GM23338 (cell line): ENCODE results near the gene ZNF337. TPM values are rescaled to one million over a fixed set of nuclear protein-coding genes. Genes with fewer than 3 reads are reported as not detected.

Experiments used
- ATAC-seq: fragments of 200-7000 bp; cut with Tn5 transposase; 3 replicates; pipeline ENCODE4 v1.9.1; 2020
- DNase-seq: peaks from one replicate; pipeline ENCODE4 v3.0.0-alpha.2; 2015; ENCODE audit warnings: low spot score
- H2AFZ ChIP-seq: fragments of 200-600 bp; sonication (generic); 2 replicates; pipeline ENCODE4 v1.8.0; 2016; ENCODE audit warnings: antibody characterized with exemption, mild to moderate bottlenecking, moderate library complexity
- H3F3A ChIP-seq: fragments of 200-600 bp; sonication (generic); replicated peaks from 2 replicates; pipeline ENCODE4 v1.8.0; 2017; ENCODE audit warnings: antibody characterized with exemption, mixed run types, low read depth
- H3K27ac ChIP-seq: fragments of 200-600 bp; sonication (generic); 2 replicates; pipeline ENCODE4 v1.6.1; 2016; ENCODE audit warnings: low read depth
- H3K27me3 ChIP-seq: fragments of 200-600 bp; sonication (generic); 2 replicates; pipeline ENCODE4 v1.8.0; 2016; ENCODE audit warnings: mild to moderate bottlenecking, mixed run types, moderate library complexity; ENCODE audit not compliant: insufficient read depth
- H3K36me3 ChIP-seq: fragments of 200-600 bp; sonication (generic); 2 replicates; pipeline ENCODE4 v1.8.0; 2016; ENCODE audit warnings: mild to moderate bottlenecking; ENCODE audit not compliant: insufficient read depth
- H3K4me1 ChIP-seq: fragments of 200-600 bp; sonication (generic); 2 replicates; pipeline ENCODE4 v1.8.0; 2016; ENCODE audit warnings: mild to moderate bottlenecking, moderate library complexity; ENCODE audit not compliant: insufficient read depth
- H3K4me2 ChIP-seq: fragments of 200-600 bp; sonication (generic); 2 replicates; pipeline ENCODE4 v1.7.1; 2017; ENCODE audit warnings: mixed run types
- H3K4me3 ChIP-seq: fragments of 200-600 bp; sonication (generic); 2 replicates; pipeline ENCODE4 v1.6.1; 2016; ENCODE audit warnings: mixed run types
- H3K79me2 ChIP-seq: fragments of 200-600 bp; sonication (generic); replicated peaks from 2 replicates; pipeline ENCODE4 v1.8.0; 2017; ENCODE audit warnings: mild to moderate bottlenecking; ENCODE audit not compliant: insufficient read depth
- H3K9me2 ChIP-seq: fragments of 200-600 bp; sonication (generic); 2 replicates; pipeline ENCODE4 v1.8.0; 2017; ENCODE audit not compliant: insufficient read depth
- H4K20me1 ChIP-seq: fragments of 200-600 bp; sonication (generic); replicated peaks from 2 replicates; pipeline ENCODE4 v1.8.0; 2017; ENCODE audit warnings: mild to moderate bottlenecking; ENCODE audit not compliant: insufficient read depth
- H3K27ac Mint-ChIP-seq: 2 replicates; pipeline ENCODE4 v1.8.0; 2020; ENCODE audit warnings: inconsistent platforms, mild to moderate bottlenecking, moderate library complexity, mixed read lengths
- H3K27me3 Mint-ChIP-seq: 3 replicates; pipeline ENCODE4 v1.8.0; 2022; ENCODE audit warnings: low read depth, mild to moderate bottlenecking, moderate library complexity, mixed read lengths, inconsistent platforms; ENCODE audit not compliant: insufficient read depth, poor library complexity
- H3K36me3 Mint-ChIP-seq: 3 replicates; pipeline ENCODE4 v1.8.0; 2021; ENCODE audit warnings: low read depth, mild to moderate bottlenecking, inconsistent platforms, moderate library complexity, mixed read lengths
- H3K4me1 Mint-ChIP-seq: 3 replicates; pipeline ENCODE4 v1.8.0; 2020; ENCODE audit warnings: mild to moderate bottlenecking, inconsistent platforms, mixed read lengths
- H3K4me3 Mint-ChIP-seq: 3 replicates; pipeline ENCODE4 v1.8.0; 2021; ENCODE audit warnings: moderate library complexity, mild to moderate bottlenecking, inconsistent platforms, mixed read lengths
- H3K9me3 Mint-ChIP-seq: 3 replicates; pipeline ENCODE4 v1.8.0; 2020; ENCODE audit warnings: moderate library complexity, mild to moderate bottlenecking, inconsistent platforms, mixed read lengths
- CREB1 ChIP-seq: fragments of 250-450 bp; sonication (Bioruptor Pico); IDR thresholded peaks from 2 replicates; pipeline ENCODE4 v1.5.0; 2020; ENCODE audit warnings: low read depth, mild to moderate bottlenecking, moderate library complexity
- EZH2 ChIP-seq: fragments of 200-600 bp; sonication (generic); IDR thresholded peaks from one replicate; pipeline ENCODE4 v1.8.0; 2017; ENCODE audit warnings: antibody characterized with exemption, mild to moderate bottlenecking, low read depth; ENCODE audit not compliant: unreplicated experiment
- EZH2phosphoT487 ChIP-seq: fragments of 200-600 bp; sonication (generic); IDR thresholded peaks from one replicate; pipeline ENCODE4 v1.8.1; 2018; ENCODE audit warnings: antibody characterized with exemption; ENCODE audit not compliant: unreplicated experiment
- JUNB ChIP-seq: IDR thresholded peaks from one replicate; pipeline ENCODE4 v1.6.1; 2016; ENCODE audit warnings: antibody characterized with exemption; ENCODE audit not compliant: unreplicated experiment
- NANOG ChIP-seq: IDR thresholded peaks from 2 replicates; pipeline ENCODE4 v1.6.1; 2016; ENCODE audit warnings: antibody characterized with exemption, borderline replicate concordance
- POLR2AphosphoS5 ChIP-seq: IDR thresholded peaks from 2 replicates; pipeline ENCODE4 v1.6.1; 2016; ENCODE audit warnings: antibody characterized with exemption, low read depth
- STAT1 ChIP-seq: IDR thresholded peaks from one replicate; pipeline ENCODE4 v1.6.1; 2016; ENCODE audit warnings: antibody characterized with exemption; ENCODE audit not compliant: unreplicated experiment
- ZNF331 ChIP-seq: fragments of 250-450 bp; sonication (Bioruptor Pico); IDR thresholded peaks from 2 replicates; pipeline ENCODE4 v1.5.0; 2020; ENCODE audit warnings: low read depth, mild to moderate bottlenecking, moderate library complexity
- polyA plus RNA-seq: library from polyadenylated mRNA; unstranded; fragments of >200 nt; fragmentation: Nextera tagmentation; extraction: Ambion mirVana; gene quantifications from 2 replicates; pipeline ENCODE4 v1.2.1, GENCODE V29; 2016
- total RNA-seq: library from RNA; depleted of rRNA; stranded (reverse); fragments of >200 nt; shearing (Covaris generic); gene quantifications from 2 replicates; pipeline ENCODE4 v1.2.3, GENCODE V29; 2014
- TF ChIP-seq, protein P1 (sequence below): IDR thresholded peaks from one replicate; pipeline ENCODE4 v1.6.1; 2018; ENCODE audit warnings: antibody characterized with exemption; ENCODE audit not compliant: unreplicated experiment
- TF ChIP-seq, protein P2 (sequence below): IDR thresholded peaks from 2 replicates; pipeline ENCODE4 v1.6.1; 2016; ENCODE audit warnings: antibody characterized with exemption

Gene ZNF337
- total and polyA plus RNA-seq, 2 experiments from 2014 or later: 2.1 to 6.3 TPM

DNA sequence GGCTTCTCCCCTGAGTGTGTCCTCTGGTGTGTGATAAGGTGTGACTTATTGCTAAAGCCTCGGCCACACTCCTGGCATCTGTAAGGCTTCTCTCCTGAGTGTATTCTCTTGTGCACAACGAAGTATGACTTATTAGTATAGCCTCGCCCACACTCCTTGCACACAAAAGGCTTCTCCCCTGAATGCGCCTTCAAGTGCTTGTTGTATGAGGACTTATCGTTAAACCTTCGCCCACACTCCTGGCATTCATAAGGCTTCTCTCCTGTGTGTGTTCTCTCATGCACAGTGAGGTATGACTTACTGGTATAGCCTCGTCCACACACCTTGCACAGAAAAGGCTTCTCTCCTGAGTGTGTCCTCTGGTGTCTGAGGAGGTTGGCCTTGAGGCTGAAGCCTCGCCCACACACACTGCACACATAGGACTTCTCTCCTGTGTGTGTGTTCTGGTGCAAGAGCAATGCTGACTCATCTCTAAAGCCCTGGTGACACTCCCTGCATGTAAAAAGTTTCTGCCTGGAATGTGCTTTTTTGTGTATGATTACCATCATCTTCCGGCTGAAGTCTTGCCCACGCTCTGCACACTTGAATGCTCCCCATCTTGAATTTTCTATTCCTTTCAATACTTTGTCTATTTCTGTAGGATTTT lies 20.4 kb downstream of the ZNF337 start:
- no peaks in the 10 kb centered on the region for H3F3A ChIP-seq

DNA sequence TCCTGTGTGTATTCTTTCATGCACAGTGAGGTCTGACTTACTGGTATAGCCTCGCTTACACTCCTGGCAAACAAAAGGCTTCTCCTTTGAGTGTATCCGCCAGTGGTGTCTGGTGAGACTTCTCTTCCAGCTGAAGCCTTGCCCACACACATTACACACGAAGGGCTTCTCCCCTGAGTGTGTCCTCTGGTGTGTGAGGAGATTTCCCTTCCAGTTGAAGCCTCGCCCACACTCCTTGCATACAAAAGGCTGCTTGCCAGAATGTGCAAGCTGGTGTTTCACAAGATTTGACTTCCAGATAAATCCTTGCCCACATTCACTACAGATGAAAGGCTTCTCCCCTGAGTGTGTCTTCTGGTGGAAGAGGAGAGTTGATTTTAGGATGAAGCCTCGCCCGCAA lies 21.5 kb downstream of the ZNF337 start:
- DNase-seq (no peak), ATAC-seq (no peak)
- no peak overlapping the region for H3K27ac Mint-ChIP-seq
- Histone ChIP-seq H3K27me3 (no peaks in the 10 kb centered on the region), H3K27ac (no peak overlapping the region), H3K9me2 (no peaks in the 10 kb centered on the region; the same call in 1 of the 2 replicates), H3K4me2 (no peak overlapping the region), H2AFZ (no peak overlapping the region), H3K36me3 (peaks cover 15% of the 10 kb centered on the region), H3K4me3 (no peak overlapping the region), H3F3A (no peaks in the 10 kb centered on the region), H4K20me1 (no peaks in the 10 kb centered on the region; the same call in 1 of the 2 replicates), H3K4me1 (no peaks in the 10 kb centered on the region), H3K79me2 (no peaks in the 10 kb centered on the region)
- peaks cover 37% of the 10 kb centered on the region for H3K36me3 Mint-ChIP-seq
- H3K4me3 Mint-ChIP-seq: no peak overlapping the region
- no peaks in the 10 kb centered on the region for H3K27me3 Mint-ChIP-seq
- H3K4me1 Mint-ChIP-seq: no peaks in the 10 kb centered on the region
- no peaks in the 10 kb centered on the region for H3K9me3 Mint-ChIP-seq
- TF ChIP-seq NANOG (no peak), ZNF331 (CRISPR knock-in tag) (no peak), POLR2AphosphoS5 (no peak), EZH2 (no peak), CREB1 (CRISPR knock-in tag) (no peak)
- TF ChIP-seq, protein P1, sequence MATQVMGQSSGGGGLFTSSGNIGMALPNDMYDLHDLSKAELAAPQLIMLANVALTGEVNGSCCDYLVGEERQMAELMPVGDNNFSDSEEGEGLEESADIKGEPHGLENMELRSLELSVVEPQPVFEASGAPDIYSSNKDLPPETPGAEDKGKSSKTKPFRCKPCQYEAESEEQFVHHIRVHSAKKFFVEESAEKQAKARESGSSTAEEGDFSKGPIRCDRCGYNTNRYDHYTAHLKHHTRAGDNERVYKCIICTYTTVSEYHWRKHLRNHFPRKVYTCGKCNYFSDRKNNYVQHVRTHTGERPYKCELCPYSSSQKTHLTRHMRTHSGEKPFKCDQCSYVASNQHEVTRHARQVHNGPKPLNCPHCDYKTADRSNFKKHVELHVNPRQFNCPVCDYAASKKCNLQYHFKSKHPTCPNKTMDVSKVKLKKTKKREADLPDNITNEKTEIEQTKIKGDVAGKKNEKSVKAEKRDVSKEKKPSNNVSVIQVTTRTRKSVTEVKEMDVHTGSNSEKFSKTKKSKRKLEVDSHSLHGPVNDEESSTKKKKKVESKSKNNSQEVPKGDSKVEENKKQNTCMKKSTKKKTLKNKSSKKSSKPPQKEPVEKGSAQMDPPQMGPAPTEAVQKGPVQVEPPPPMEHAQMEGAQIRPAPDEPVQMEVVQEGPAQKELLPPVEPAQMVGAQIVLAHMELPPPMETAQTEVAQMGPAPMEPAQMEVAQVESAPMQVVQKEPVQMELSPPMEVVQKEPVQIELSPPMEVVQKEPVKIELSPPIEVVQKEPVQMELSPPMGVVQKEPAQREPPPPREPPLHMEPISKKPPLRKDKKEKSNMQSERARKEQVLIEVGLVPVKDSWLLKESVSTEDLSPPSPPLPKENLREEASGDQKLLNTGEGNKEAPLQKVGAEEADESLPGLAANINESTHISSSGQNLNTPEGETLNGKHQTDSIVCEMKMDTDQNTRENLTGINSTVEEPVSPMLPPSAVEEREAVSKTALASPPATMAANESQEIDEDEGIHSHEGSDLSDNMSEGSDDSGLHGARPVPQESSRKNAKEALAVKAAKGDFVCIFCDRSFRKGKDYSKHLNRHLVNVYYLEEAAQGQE: no peak
- TF ChIP-seq, protein P2, sequence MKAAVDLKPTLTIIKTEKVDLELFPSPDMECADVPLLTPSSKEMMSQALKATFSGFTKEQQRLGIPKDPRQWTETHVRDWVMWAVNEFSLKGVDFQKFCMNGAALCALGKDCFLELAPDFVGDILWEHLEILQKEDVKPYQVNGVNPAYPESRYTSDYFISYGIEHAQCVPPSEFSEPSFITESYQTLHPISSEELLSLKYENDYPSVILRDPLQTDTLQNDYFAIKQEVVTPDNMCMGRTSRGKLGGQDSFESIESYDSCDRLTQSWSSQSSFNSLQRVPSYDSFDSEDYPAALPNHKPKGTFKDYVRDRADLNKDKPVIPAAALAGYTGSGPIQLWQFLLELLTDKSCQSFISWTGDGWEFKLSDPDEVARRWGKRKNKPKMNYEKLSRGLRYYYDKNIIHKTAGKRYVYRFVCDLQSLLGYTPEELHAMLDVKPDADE: no peak

More for the DNA sequence above, 20.4 kb downstream of the ZNF337 start:
- no peak overlapping the region for H3K27ac ChIP-seq
- H4K20me1 ChIP-seq: no peaks in the 10 kb centered on the region; the same call in 1 of the 2 replicates
- TF ChIP-seq EZH2phosphoT487 (no peak), JUNB (no peak), ZNF331 (CRISPR knock-in tag) (no peak), POLR2AphosphoS5 (no peak), STAT1 (no peak)
- TF ChIP-seq, protein P2: no peak
- TF ChIP-seq, protein P1: no peak
- Mint-ChIP-seq H3K9me3 (no peaks in the 10 kb centered on the region), H3K4me1 (peaks cover 7% of the 10 kb centered on the region; the same call in 2 of the 3 replicates), H3K27ac (no peak overlapping the region), H3K4me3 (no peak overlapping the region), H3K27me3 (no peaks in the 10 kb centered on the region), H3K36me3 (peaks cover 37% of the 10 kb centered on the region)
- H3K27me3 ChIP-seq: no peaks in the 10 kb centered on the region
- no peaks in the 10 kb centered on the region; the same call in 1 of the 2 replicates for H3K9me2 ChIP-seq
- DNase-seq (no peak), ATAC-seq (no peak)
- H3K4me1 ChIP-seq: 0 out of 2 replicates have a peak, but pooled peaks cover 3% of the 10 kb centered on the region
- no peak overlapping the region for H3K4me2 ChIP-seq
- peaks cover 15% of the 10 kb centered on the region for H3K36me3 ChIP-seq
- H3K4me3 ChIP-seq: no peak overlapping the region
- no peaks in the 10 kb centered on the region for H3K79me2 ChIP-seq
- no peak overlapping the region for H2AFZ ChIP-seq
